Natural killer cell (primary cell): ENCODE data around the gene GFER. TPM values are rescaled to one million over a fixed set of nuclear protein-coding genes. Genes with fewer than 3 reads are reported as not detected.
A peak's percentile ranks its signal among the peaks of the same experiment; 100 is the strongest.

Source experiments
- ATAC-seq, 3 donors: fragments of 150-1000 bp in 2 of 3; fragments of 200-7000 bp in 1 of 3; cut with Tn5 transposase; 1 replicate in 1 of 3; 2 replicates in 2 of 3; pipeline ENCODE4 v1.10.0; 2021; ENCODE audit warnings: mild to moderate bottlenecking in 2 of 3, moderate library complexity in 2 of 3
- DNase-seq, 2 donors: peaks; one replicate each; pipeline versions ENCODE4 v3.0.0 to v3.0.0-alpha.2; 2013 to 2021; ENCODE audit warnings: mixed read lengths in 1 of 2
- H3K27ac ChIP-seq: one replicate; pipeline ENCODE4 v1.5.1; 2013; ENCODE audit warnings: mild to moderate bottlenecking, low read length
- H3K27me3 ChIP-seq: one replicate; pipeline ENCODE4 v1.6.1; 2013; ENCODE audit warnings: low read length; ENCODE audit not compliant: control insufficient read depth, insufficient read depth
- H3K36me3 ChIP-seq: one replicate; pipeline ENCODE4 v1.6.1; 2013; ENCODE audit warnings: low read length; ENCODE audit not compliant: control insufficient read depth, insufficient read depth
- H3K4me1 ChIP-seq: one replicate; pipeline ENCODE4 v1.6.1; 2013; ENCODE audit warnings: low read length; ENCODE audit not compliant: control insufficient read depth, insufficient read depth
- H3K4me3 ChIP-seq: one replicate; pipeline ENCODE4 v1.5.1; 2013; ENCODE audit warnings: low read length
- H3K9me3 ChIP-seq: one replicate; pipeline ENCODE4 v1.6.1; 2013; ENCODE audit warnings: low read length; ENCODE audit not compliant: control insufficient read depth, insufficient read depth
- H3K27ac Mint-ChIP-seq, 2 donors: one replicate each; pipeline ENCODE4 v1.8.0; 2022; ENCODE audit warnings: mild to moderate bottlenecking in 2 of 2, mixed read lengths in 2 of 2, moderate library complexity in 1 of 2
- H3K27me3 Mint-ChIP-seq, 2 donors: one replicate each; pipeline ENCODE4 v1.8.0; 2022; ENCODE audit warnings: low read depth in 2 of 2, mixed read lengths in 2 of 2
- H3K36me3 Mint-ChIP-seq: one replicate; pipeline ENCODE4 v1.8.0; 2022; ENCODE audit warnings: mixed read lengths
- H3K4me1 Mint-ChIP-seq, 2 donors: one replicate each; pipeline ENCODE4 v1.8.0; 2022; ENCODE audit warnings: mixed read lengths in 2 of 2
- H3K4me3 Mint-ChIP-seq: one replicate; pipeline ENCODE4 v1.8.0; 2022; ENCODE audit warnings: mild to moderate bottlenecking, moderate library complexity, mixed read lengths
- H3K9me3 Mint-ChIP-seq, 2 donors: one replicate each; pipeline ENCODE4 v1.8.0; 2022; ENCODE audit warnings: mixed read lengths in 2 of 2
- WGBS: methylation state at CpG from one replicate; pipeline ENCODE4 v1.1.7; 2013; ENCODE audit warnings: missing lambda C conversion rate; ENCODE audit not compliant: insufficient coverage; 5-methylcytosine and 5-hydroxymethylcytosine counted together
- intact Hi-C: fragments of 100-400 bp; cut with micrococcal nuclease; formaldehyde crosslinking; loops from one replicate; pipeline ENCODE4 v1.14.2; 2022
- total RNA-seq, 4 donors: library from RNA; stranded (reverse); fragments of 120-200 nt in 1 of 4; gene quantifications; one replicate each; pipeline versions ENCODE4 v1.2.3 to v1.2.4, GENCODE V29; 2013 to 2022
- TF ChIP-seq, protein P1 (sequence below): fragments of 200-600 bp; IDR thresholded peaks from one replicate; pipeline ENCODE4 v1.8.0; 2022; ENCODE audit warnings: antibody characterized with exemption

The GFER gene
- total RNA-seq: 10 to 100 TPM; 23.8 to 29.5 (median 24.6) TPM
- 19.0 TPM for total RNA-seq (2013)

DNA sequence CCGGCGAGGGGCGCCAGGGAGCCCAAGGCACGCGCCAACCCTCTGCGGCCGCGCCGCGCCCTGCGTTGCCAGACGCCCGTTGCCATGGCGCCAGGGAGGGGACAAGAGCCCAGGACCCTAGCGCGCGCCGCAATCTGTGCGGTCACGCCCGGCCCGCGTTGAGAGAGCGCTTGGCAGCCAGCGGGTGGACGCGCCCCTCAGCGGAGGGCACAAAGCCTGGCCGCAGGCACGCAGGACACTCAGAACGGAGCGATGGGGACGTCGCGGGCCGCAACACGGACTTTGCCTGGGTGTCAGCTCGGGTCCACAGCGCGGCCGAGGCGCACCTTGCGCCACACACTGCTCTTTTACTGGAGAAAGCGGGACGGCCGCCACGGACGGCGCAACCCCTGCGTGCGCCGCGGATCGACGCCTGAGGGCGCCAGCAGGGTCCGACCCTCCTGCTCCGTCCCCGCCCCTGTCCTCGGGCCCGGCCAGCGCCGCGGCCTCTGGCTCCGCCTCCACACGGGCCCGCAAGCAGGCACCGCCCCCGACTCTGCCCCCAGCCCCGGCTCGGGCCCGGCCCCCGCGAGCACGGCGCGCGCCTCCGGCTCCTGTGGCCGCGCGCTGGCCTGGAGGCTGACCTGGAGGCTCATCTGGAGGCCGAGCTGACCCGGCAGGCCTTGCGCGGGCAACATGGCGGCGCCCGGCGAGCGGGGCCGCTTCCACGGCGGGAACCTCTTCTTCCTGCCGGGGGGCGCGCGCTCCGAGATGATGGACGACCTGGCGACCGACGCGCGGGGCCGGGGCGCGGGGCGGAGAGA is at the start of gene GFER:
TSS of gene GFER (plus strand) at position 650 of the 803 bp plus-strand sequence. CDS start at position 676, 26 bp downstream.
- Histone ChIP-seq H3K27ac (peak within 1 kb of the TSS; percentile 75), H3K27me3 (peaks cover 31% of the 10 kb centered on the region), H3K9me3 (no peaks in the 10 kb centered on the region), H3K4me3 (peak within 1 kb of the TSS; percentile 58), H3K36me3 (peaks cover 10% of the 10 kb centered on the region), H3K4me1 (peaks cover 27% of the 10 kb centered on the region)
- DNase-seq (peak; percentile 74 to 78), ATAC-seq (peak; percentile 87 to 93 (median 87))
- H3K4me1 Mint-ChIP-seq: peaks cover 4 to 16% of the 10 kb centered on the region in 2 donors
- TF ChIP-seq, protein P1, sequence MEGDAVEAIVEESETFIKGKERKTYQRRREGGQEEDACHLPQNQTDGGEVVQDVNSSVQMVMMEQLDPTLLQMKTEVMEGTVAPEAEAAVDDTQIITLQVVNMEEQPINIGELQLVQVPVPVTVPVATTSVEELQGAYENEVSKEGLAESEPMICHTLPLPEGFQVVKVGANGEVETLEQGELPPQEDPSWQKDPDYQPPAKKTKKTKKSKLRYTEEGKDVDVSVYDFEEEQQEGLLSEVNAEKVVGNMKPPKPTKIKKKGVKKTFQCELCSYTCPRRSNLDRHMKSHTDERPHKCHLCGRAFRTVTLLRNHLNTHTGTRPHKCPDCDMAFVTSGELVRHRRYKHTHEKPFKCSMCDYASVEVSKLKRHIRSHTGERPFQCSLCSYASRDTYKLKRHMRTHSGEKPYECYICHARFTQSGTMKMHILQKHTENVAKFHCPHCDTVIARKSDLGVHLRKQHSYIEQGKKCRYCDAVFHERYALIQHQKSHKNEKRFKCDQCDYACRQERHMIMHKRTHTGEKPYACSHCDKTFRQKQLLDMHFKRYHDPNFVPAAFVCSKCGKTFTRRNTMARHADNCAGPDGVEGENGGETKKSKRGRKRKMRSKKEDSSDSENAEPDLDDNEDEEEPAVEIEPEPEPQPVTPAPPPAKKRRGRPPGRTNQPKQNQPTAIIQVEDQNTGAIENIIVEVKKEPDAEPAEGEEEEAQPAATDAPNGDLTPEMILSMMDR: peak; percentile 15
- no peaks in the 10 kb centered on the region for H3K9me3 Mint-ChIP-seq
- peak within 1 kb of the TSS; percentile 26 to 72 for H3K27ac Mint-ChIP-seq
- intact Hi-C loops: no loop called here
- peaks cover 0 to 14% of the 10 kb centered on the region in 2 donors for H3K27me3 Mint-ChIP-seq
- WGBS: under 1% methylated on average over 109 of the region's 109 CpGs
- peak within 1 kb of the TSS; percentile 86 for H3K4me3 Mint-ChIP-seq
- no peaks in the 10 kb centered on the region for H3K36me3 Mint-ChIP-seq

- no peaks in the 10 kb centered on the region for H3K27me3 Mint-ChIP-seq
- Histone ChIP-seq H3K27me3 (no peaks in the 10 kb centered on the region), H3K27ac (no peak overlapping the region), H3K4me1 (peaks cover 19% of the 10 kb centered on the region), H3K9me3 (no peaks in the 10 kb centered on the region), H3K4me3 (no peak overlapping the region), H3K36me3 (peaks cover 15% of the 10 kb centered on the region)
- DNase-seq (no peak), ATAC-seq (no peak)
- H3K9me3 Mint-ChIP-seq: no peaks in the 10 kb centered on the region
- no peak overlapping the region for H3K4me3 Mint-ChIP-seq
- H3K4me1 Mint-ChIP-seq: peaks cover 0 to 5% of the 10 kb centered on the region in 2 donors
- no peak overlapping the region for H3K27ac Mint-ChIP-seq
- H3K36me3 Mint-ChIP-seq: no peaks in the 10 kb centered on the region
- TF ChIP-seq, protein P1: no peak
- 96% methylated on average over 9 of the region's 11 CpGs for WGBS
- intact Hi-C loops: no loop called here
Observed at GRCh38 chr16:1936945-1937479, 47.0 kb upstream of the GFER start.

GRCh38 chr16:1938316-1938715 is 45.7 kb upstream of the GFER start:
- ATAC-seq: no peak
- TF ChIP-seq, protein P1: no peak
- Histone ChIP-seq H3K36me3 (peaks cover 15% of the 10 kb centered on the region), H3K4me3 (no peak overlapping the region), H3K27ac (no peak overlapping the region), H3K27me3 (no peaks in the 10 kb centered on the region), H3K4me1 (peaks cover 27% of the 10 kb centered on the region), H3K9me3 (no peaks in the 10 kb centered on the region)
- no peaks in the 10 kb centered on the region for H3K9me3 Mint-ChIP-seq
- no peaks in the 10 kb centered on the region for H3K36me3 Mint-ChIP-seq
- H3K27ac Mint-ChIP-seq: no peak overlapping the region
- H3K4me3 Mint-ChIP-seq: no peak overlapping the region
- no peaks in the 10 kb centered on the region for H3K27me3 Mint-ChIP-seq
- intact Hi-C loops: no loop called here
- 94% methylated on average over 10 of the region's 10 CpGs for WGBS
- no peak for DNase-seq
- H3K4me1 Mint-ChIP-seq: peaks cover 0 to 16% of the 10 kb centered on the region in 2 donors
